GM10266 (cell line): Measurements from ENCODE around the gene LLCFC1.

Source experiments
- DNase-seq: peaks from one replicate; pipeline ENCODE4 v3.0.0; 2012; ENCODE audit errors: extremely low spot score
- CTCF ChIP-seq: IDR thresholded peaks from 2 replicates; pipeline ENCODE4 v1.5.1; 2012; ENCODE audit warnings: mild to moderate bottlenecking, low read depth; ENCODE audit not compliant: control insufficient read depth, insufficient read depth; ENCODE audit errors: missing control alignments

LLCFC1 gene

GRCh38 chr7:142894985-142895593, 44.2 kb upstream of the LLCFC1 start:
- DNase-seq = no peak
- TF ChIP-seq CTCF = no peak

GRCh38 chr7:142896151-142896550, 43.1 kb upstream of the LLCFC1 start:
- TF ChIP-seq CTCF = no peak
- no peak for DNase-seq

GRCh38 chr7:142896741-142897379, 42.4 kb upstream of the LLCFC1 start:
- DNase-seq = no peak
- TF ChIP-seq CTCF = no peak

GRCh38 chr7:142897691-142898090, 41.6 kb upstream of the LLCFC1 start:
- no peak for TF ChIP-seq CTCF
- no peak for DNase-seq

GRCh38 chr7:142898377-142899170, 40.7 kb upstream of the LLCFC1 start:
- TF ChIP-seq CTCF = no peak
- no peak for DNase-seq

GRCh38 chr7:142899661-142900060, 39.6 kb upstream of the LLCFC1 start:
- no peak for TF ChIP-seq CTCF
- DNase-seq = no peak
